Measurements from ENCODE around the gene SKIC2. TPM values are rescaled to one million over a fixed set of nuclear protein-coding genes. Genes with fewer than 3 reads are reported as not detected.
"Not testable (repeated sequence)": the region's sequence is repeated elsewhere in the genome, so short reads cannot be mapped to it uniquely, and the experiment has no call there.

Gene SKIC2
- total and polyA plus RNA-seq, 4 donors, result 28.1 to 78.0 (median 61.6) TPM

DNA sequence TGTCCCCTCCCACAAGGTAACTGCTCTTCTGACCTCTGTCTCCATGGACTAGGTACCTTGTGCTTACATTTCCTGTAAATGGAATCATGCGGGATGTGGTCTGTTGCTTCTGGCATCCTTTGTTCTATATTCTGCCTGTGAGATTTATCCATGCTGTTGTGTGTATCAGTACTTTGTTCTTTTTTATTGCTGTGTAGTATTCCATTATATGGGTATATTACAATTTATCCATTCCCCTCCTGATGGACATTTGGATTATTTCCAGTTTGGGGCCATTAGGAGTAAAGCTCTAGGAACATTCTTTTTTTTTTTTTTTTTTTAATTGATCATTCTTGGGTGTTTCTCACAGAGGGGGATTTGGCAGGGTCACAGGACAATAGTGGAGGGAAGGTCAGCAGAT is 28.0 kb upstream of the SKIC2 start:
- WGBS, 2 donors, result 77 to 91% methylated on average over 1 of the region's 1 CpG
- H3K27ac ChIP-seq (ENCODE audit: low read depth in 1 of 2, low read length in 1 of 2), result no peak overlapping the region
- no peaks in the 10 kb centered on the region for H3K9me3 ChIP-seq (ENCODE audit: control insufficient read depth in 4 of 4, insufficient read depth in 3 of 4, low read length in 3 of 4)
- H3K4me3 ChIP-seq, result no peak overlapping the region
- H3K9ac ChIP-seq (ENCODE audit: insufficient read depth in 1 of 2, low read length in 2 of 2), result no peak overlapping the region
- no peak for TF ChIP-seq CTCF (IDR thresholded peaks at IDR 0.05; ENCODE audit: control extremely low read depth, extremely low read depth)
- no peak for ATAC-seq (ENCODE audit: insufficient read depth, low FRiP score)
- H3K27me3 ChIP-seq (ENCODE audit: control insufficient read depth in 3 of 3, insufficient read depth in 3 of 3, low read length in 2 of 3), result no peaks in the 10 kb centered on the region
- no peak for DNase-seq
- H3K36me3 ChIP-seq (ENCODE audit: control insufficient read depth in 4 of 4, insufficient read depth in 4 of 4, low read length in 4 of 4), result no peaks in the 10 kb centered on the region
- no peaks in the 10 kb centered on the region for H3K4me1 ChIP-seq (ENCODE audit: control insufficient read depth in 5 of 5, insufficient read depth in 5 of 5, low read length in 5 of 5)

DNA sequence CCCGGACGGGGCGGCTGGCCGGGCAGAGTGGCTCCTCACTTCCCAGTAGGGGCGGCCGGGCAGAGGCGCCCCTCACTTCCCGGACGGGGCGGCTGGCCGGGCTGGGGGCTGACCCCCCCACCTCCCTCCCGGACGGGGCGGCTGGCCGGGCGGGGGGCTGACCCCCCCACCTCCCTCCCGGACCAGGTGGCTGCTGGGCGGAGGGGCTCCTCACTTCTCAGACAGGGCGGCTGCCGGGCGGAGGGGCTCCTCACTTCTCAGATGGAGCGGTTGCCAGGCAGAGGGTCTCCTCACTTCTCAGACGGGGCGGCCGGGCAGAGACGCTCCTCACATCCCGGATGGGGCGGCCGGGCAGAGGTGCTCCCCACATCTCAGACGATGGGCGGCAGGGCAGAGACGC is 26.8 kb upstream of the SKIC2 start:
- DNase-seq; H3K27ac ChIP-seq (ENCODE audit: low read depth in 1 of 2, low read length in 1 of 2); H3K36me3 ChIP-seq (ENCODE audit: control insufficient read depth in 4 of 4, insufficient read depth in 4 of 4, low read length in 4 of 4); H3K9ac ChIP-seq (ENCODE audit: insufficient read depth in 1 of 2, low read length in 2 of 2); H3K27me3 ChIP-seq (ENCODE audit: control insufficient read depth in 3 of 3, insufficient read depth in 3 of 3, low read length in 2 of 3); H3K4me1 ChIP-seq (ENCODE audit: control insufficient read depth in 5 of 5, insufficient read depth in 5 of 5, low read length in 5 of 5); ATAC-seq (ENCODE audit: insufficient read depth, low FRiP score); H3K4me3 ChIP-seq; H3K9me3 ChIP-seq (ENCODE audit: control insufficient read depth in 4 of 4, insufficient read depth in 3 of 4, low read length in 3 of 4): not testable (repeated sequence)
- 93 to 94% methylated on average over 15 to 28 of the region's 32 CpGs for WGBS, 2 donors

DNA sequence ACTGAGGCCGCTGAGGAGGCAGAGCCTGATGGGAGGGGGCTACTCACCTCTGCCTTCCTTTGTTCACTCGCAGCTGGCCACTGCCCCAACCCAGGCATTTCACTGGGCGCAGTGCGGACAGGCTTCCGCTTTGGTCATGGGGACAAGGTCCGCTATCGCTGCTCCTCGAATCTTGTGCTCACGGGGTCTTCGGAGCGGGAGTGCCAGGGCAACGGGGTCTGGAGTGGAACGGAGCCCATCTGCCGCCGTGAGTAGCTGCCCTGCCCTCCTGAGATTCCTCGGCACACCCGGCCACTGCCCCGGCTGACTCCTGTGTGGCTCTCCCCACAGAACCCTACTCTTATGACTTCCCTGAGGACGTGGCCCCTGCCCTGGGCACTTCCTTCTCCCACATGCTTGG is 25.4 kb upstream of the SKIC2 start:
- WGBS, 2 donors, result 90 to 93% methylated on average over 18 to 19 of the region's 19 CpGs
- ATAC-seq (ENCODE audit: insufficient read depth, low FRiP score), result no peak

GRCh38 chr6:31935021-31935420 is 24.0 kb upstream of the SKIC2 start:
- Histone ChIP-seq H3K36me3 (ENCODE audit: control insufficient read depth in 4 of 4, insufficient read depth in 4 of 4, low read length in 4 of 4) (no peaks in the 10 kb centered on the region), H3K9ac (ENCODE audit: insufficient read depth in 1 of 2, low read length in 2 of 2) (no peak overlapping the region), H3K27ac (ENCODE audit: low read depth in 1 of 2, low read length in 1 of 2) (no peak overlapping the region), H3K4me3 (no peak overlapping the region), H3K27me3 (ENCODE audit: control insufficient read depth in 3 of 3, insufficient read depth in 3 of 3, low read length in 2 of 3) (no peaks in the 10 kb centered on the region), H3K4me1 (ENCODE audit: control insufficient read depth in 5 of 5, insufficient read depth in 5 of 5, low read length in 5 of 5) (no peaks in the 10 kb centered on the region), H3K9me3 (ENCODE audit: control insufficient read depth in 4 of 4, insufficient read depth in 3 of 4, low read length in 3 of 4) (no peaks in the 10 kb centered on the region)
- WGBS, 2 donors, result 53 to 72% methylated on average over 3 of the region's 3 CpGs
- TF ChIP-seq CTCF (IDR thresholded peaks at IDR 0.05; ENCODE audit: control extremely low read depth, extremely low read depth), result no peak
- DNase-seq, result no peak
- no peak for ATAC-seq (ENCODE audit: insufficient read depth, low FRiP score)

More for the DNA sequence above, 25.4 kb upstream of the SKIC2 start:
- no peaks in the 10 kb centered on the region for H3K27me3 ChIP-seq (ENCODE audit: control insufficient read depth in 3 of 3, insufficient read depth in 3 of 3, low read length in 2 of 3)
- TF ChIP-seq CTCF (IDR thresholded peaks at IDR 0.05; ENCODE audit: control extremely low read depth, extremely low read depth), result no peak
- H3K4me3 ChIP-seq, result no peak overlapping the region
- DNase-seq, result no peak
- H3K9ac ChIP-seq (ENCODE audit: insufficient read depth in 1 of 2, low read length in 2 of 2), result no peak overlapping the region
- no peaks in the 10 kb centered on the region for H3K9me3 ChIP-seq (ENCODE audit: control insufficient read depth in 4 of 4, insufficient read depth in 3 of 4, low read length in 3 of 4)
- no peaks in the 10 kb centered on the region for H3K4me1 ChIP-seq (ENCODE audit: control insufficient read depth in 5 of 5, insufficient read depth in 5 of 5, low read length in 5 of 5)
- no peaks in the 10 kb centered on the region for H3K36me3 ChIP-seq (ENCODE audit: control insufficient read depth in 4 of 4, insufficient read depth in 4 of 4, low read length in 4 of 4)
- H3K27ac ChIP-seq (ENCODE audit: low read depth in 1 of 2, low read length in 1 of 2), result no peak overlapping the region
